AG09309 (cell line): Measurements from ENCODE around the gene MCTP1.

Experiments
- DNase-seq: peaks from one replicate; pipeline ENCODE4 v3.0.0-alpha.2; 2010; ENCODE audit warnings: low read depth
- H3K4me3 ChIP-seq: 2 replicates; pipeline ENCODE4 v1.5.1; 2011; ENCODE audit warnings: mild to moderate bottlenecking, low read depth, low read length, moderate library complexity; ENCODE audit not compliant: control insufficient read depth
- TF ChIP-seq, protein P1 (sequence below): IDR thresholded peaks from 2 replicates; pipeline ENCODE4 v1.5.1; 2011; ENCODE audit warnings: mild to moderate bottlenecking, low read depth, low read length, inconsistent platforms; ENCODE audit not compliant: insufficient read depth, control insufficient read depth; ENCODE audit errors: missing control alignments

MCTP1 gene

DNA sequence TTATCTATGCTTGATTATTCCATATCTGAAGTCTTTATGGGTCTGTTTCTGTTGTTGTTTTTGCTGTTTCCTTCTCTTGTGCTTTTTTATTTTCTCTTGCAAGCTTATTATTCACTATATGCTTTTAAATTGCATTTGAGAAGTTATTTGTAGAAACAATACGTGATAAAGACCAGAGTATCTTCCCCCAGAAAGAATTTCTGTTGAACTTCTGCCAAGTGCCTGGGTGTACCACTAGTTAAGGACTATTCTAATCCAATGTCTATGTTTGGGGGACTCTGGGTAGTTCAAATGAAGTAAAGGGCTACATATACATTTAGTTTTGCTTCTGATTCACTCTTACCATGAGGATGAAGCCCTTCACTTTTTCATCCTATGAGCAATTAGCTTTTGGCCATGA lies 612.1 kb downstream of the MCTP1 start:
- DNase-seq: no peak
- no peak overlapping the region for H3K4me3 ChIP-seq
- TF ChIP-seq, protein P1, sequence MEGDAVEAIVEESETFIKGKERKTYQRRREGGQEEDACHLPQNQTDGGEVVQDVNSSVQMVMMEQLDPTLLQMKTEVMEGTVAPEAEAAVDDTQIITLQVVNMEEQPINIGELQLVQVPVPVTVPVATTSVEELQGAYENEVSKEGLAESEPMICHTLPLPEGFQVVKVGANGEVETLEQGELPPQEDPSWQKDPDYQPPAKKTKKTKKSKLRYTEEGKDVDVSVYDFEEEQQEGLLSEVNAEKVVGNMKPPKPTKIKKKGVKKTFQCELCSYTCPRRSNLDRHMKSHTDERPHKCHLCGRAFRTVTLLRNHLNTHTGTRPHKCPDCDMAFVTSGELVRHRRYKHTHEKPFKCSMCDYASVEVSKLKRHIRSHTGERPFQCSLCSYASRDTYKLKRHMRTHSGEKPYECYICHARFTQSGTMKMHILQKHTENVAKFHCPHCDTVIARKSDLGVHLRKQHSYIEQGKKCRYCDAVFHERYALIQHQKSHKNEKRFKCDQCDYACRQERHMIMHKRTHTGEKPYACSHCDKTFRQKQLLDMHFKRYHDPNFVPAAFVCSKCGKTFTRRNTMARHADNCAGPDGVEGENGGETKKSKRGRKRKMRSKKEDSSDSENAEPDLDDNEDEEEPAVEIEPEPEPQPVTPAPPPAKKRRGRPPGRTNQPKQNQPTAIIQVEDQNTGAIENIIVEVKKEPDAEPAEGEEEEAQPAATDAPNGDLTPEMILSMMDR: no peak

DNA sequence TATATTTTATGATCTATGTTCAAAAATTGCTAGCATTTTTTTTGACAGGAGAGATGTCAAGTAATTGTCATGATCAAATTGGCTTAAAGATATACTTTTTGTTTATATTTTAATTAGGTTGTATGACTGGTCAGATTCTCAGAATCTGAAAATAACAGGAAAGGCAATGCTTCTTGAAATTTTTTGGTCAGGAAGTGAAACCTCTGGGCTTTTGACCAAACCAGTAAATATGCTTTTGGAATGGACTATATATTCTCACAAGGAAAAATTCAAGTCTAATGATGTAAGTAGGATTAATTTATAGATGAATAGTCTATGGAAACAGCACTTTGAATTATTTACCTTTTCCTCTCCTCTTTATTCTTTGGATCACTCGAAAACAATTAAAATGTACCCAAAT lies 614.2 kb downstream of the MCTP1 start:
- no peak overlapping the region for H3K4me3 ChIP-seq
- no peak for DNase-seq
- TF ChIP-seq, protein P1: no peak

DNA sequence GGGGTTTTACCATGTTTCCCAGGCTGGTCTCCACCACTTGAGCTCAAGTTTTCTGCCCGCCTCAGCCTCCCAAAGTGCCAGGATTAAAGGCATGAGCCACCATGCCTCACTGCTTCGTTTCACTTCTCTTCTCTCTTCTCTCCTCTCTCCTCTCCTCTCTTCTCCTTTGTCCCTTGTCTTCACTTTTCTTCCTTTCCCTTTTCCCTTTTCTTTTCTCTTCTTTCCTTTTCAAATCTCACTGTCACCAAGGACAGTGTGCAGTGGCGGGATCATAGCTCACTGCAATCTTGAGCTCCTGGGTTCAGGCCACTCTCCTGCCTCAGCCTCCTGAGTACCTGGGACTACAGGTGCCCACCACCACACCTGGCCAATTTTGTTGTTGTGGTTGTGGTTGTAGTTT lies 617.0 kb downstream of the MCTP1 start:
- DNase-seq: no peak
- TF ChIP-seq, protein P1: no peak
- H3K4me3 ChIP-seq: no peak overlapping the region

DNA sequence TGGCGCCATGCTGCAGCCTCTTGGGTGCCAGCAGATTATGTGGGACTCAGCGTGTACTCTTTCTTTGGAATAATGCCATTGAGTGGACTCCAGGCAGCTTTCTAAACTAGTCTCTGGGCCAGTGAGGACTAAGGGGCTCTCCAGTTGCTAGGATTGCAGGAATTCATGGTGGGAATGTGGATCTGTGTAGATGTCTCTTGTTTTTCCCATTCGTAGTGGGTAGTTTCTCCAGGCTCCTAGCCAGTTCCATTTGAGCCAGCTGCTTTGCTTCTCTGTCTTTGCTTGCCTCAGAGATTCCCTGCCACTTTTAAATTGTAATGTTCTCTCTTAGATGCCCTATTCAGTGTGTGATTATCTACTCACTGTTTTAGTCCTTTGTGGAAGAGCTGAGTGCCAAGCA lies 623.8 kb downstream of the MCTP1 start:
- TF ChIP-seq, protein P1: no peak
- H3K4me3 ChIP-seq: no peak overlapping the region
- DNase-seq: no peak

DNA sequence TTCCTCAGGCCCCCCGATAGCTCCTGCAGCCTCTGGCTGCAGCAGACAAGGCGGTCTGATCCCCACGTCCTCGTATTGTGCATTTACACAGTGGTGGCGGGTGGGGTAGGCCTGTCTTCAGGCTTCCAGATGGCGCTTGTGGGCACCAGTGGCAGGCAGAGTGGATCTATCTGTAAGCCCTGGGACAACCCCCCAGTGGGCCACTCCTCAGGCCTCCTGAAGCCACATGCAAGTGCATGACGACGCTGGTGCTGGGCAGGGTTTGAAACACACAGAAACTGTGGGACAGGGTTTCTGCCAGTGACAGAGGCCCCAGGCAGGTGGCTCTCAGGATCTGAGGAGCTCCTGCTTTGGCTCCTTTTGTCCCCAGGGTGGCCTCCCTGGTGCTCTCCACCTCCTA lies 624.4 kb downstream of the MCTP1 start:
- H3K4me3 ChIP-seq: no peak overlapping the region
- TF ChIP-seq, protein P1: no peak
- no peak for DNase-seq

DNA sequence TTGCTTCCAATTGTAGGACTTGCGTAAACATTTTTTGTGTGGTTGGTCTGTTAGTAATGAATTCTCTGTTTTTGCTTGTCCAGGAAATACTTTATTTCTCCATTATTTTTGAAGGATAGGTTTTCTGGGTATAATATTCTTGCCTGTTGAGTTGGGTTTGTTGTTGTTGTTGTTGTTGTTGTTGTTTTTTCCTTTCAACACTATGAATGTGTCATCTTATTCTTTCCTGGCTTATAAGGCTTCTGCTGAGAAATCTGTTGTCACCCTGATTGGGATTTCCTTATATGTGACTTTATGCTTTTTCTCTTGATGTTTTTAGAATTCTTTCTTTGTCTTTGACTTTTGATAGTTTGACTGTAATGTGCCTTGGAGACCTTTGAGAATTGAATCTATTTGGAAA lies 626.6 kb downstream of the MCTP1 start:
- no peak for DNase-seq
- no peak overlapping the region for H3K4me3 ChIP-seq
- TF ChIP-seq, protein P1: no peak
